Panc1 (cell line): ENCODE results near the gene ST8SIA6. TPM values are rescaled to one million over a fixed set of nuclear protein-coding genes. Genes with fewer than 3 reads are reported as not detected.

Experiments used
- ATAC-seq: fragments of 200-7000 bp; cut with Tn5 transposase; 2 replicates; pipeline ENCODE4 v1.9.1; 2020; ENCODE audit warnings: mild to moderate bottlenecking, moderate library complexity
- BruUV-seq: library from RNA; stranded (reverse); fragments of 400-500 nt; replicated peaks from 2 replicates; lab custom pipeline; 2021; lab: Mats Ljungman, UMichigan
- CTCF ChIA-PET: fragments of 300-600 bp; sonication (Branson Sonifier 250); formaldehyde crosslinking; loops from one replicate; lab custom pipeline; 2022; ENCODE audit warnings: antibody characterized with exemption; lab: Charles Lee
- POLR2A ChIA-PET: fragments of 300-600 bp; sonication (Branson Sonifier 250); formaldehyde crosslinking; loops from one replicate; lab custom pipeline; 2022; ENCODE audit warnings: antibody characterized with exemption; lab: Charles Lee
- DNase-seq: peaks from one replicate; pipeline ENCODE4 v3.0.0-alpha.2; 2010; ENCODE audit warnings: low read depth, low spot score
- H3K27ac ChIP-seq: 2 replicates; pipeline ENCODE4 v1.5.1; 2011; ENCODE audit warnings: mild to moderate bottlenecking, low read length, inconsistent platforms
- H3K27me3 ChIP-seq: fragments of 200-500 bp; sonication (Bioruptor generic); 2 replicates; pipeline ENCODE4 v1.6.0; 2014; ENCODE audit warnings: low read length, inconsistent platforms; ENCODE audit not compliant: control insufficient read depth, insufficient read depth
- H3K36me3 ChIP-seq: fragments of 200-500 bp; sonication (Bioruptor generic); 2 replicates; pipeline ENCODE4 v1.5.1; 2014; ENCODE audit warnings: inconsistent platforms, mild to moderate bottlenecking, low read length, moderate library complexity; ENCODE audit not compliant: control insufficient read depth, insufficient read depth
- H3K4me1 ChIP-seq: 2 replicates; pipeline ENCODE4 v1.5.1; 2011; ENCODE audit warnings: inconsistent platforms, mild to moderate bottlenecking, low read length, moderate library complexity; ENCODE audit not compliant: control insufficient read depth, insufficient read depth
- H3K4me3 ChIP-seq, 2 experiments: 2 replicates each; pipeline ENCODE4 v1.5.1; 2011 to 2012; ENCODE audit warnings: low read depth in 2 of 2, low read length in 2 of 2, mild to moderate bottlenecking in 2 of 2, inconsistent platforms in 1 of 2, moderate library complexity in 1 of 2
- H3K9me3 ChIP-seq: fragments of 200-500 bp; sonication (Bioruptor generic); 2 replicates; pipeline ENCODE4 v1.5.1; 2014; ENCODE audit warnings: low read depth, mild to moderate bottlenecking, inconsistent platforms, low read length, moderate library complexity; ENCODE audit not compliant: control insufficient read depth, insufficient read depth
- POLR2AphosphoS5 ChIP-seq: IDR thresholded peaks from 2 replicates; pipeline ENCODE4 v1.6.1; 2012; ENCODE audit warnings: mild to moderate bottlenecking, low read depth, low read length, moderate library complexity
- SIN3A ChIP-seq: IDR thresholded peaks from 2 replicates; pipeline ENCODE4 v1.6.1; 2012; ENCODE audit warnings: low read depth, mild to moderate bottlenecking, low read length, moderate library complexity, borderline replicate concordance; ENCODE audit not compliant: insufficient read depth
- TCF7L2 ChIP-seq: IDR thresholded peaks from 2 replicates; pipeline ENCODE4 v1.6.1; 2011; ENCODE audit warnings: mild to moderate bottlenecking, low read depth, low read length, inconsistent platforms
- in situ Hi-C: cut with HindIII; loops from 2 replicates; pipeline ENCODE4 v1.10.0; 2016; ENCODE audit warnings: low sequenced_read_pairs, low pct_unique_long_range_greater_than_20kb
- intact Hi-C: fragments of 100-400 bp; cut with micrococcal nuclease; formaldehyde crosslinking; loops from one replicate; pipeline ENCODE4 v1.10.0; 2022; ENCODE audit not compliant: unreplicated experiment
- total RNA-seq: library from RNA; stranded (reverse); gene quantifications from one replicate; pipeline ENCODE4 v1.2.1, GENCODE V29; 2021; ENCODE audit not compliant: unreplicated experiment
- TF ChIP-seq, protein P1 (sequence below), 2 experiments: IDR thresholded peaks; 2 replicates each; pipeline ENCODE4 v1.6.1; 2011 to 2012; ENCODE audit warnings: low read depth in 2 of 2, control low read depth in 1 of 2, low read length in 1 of 2, mild to moderate bottlenecking in 1 of 2, moderate library complexity in 1 of 2; ENCODE audit not compliant: insufficient read depth in 1 of 2
- TF ChIP-seq, protein P2 (sequence below): fragments of 450-650 bp; IDR thresholded peaks from 2 replicates; pipeline ENCODE4 v1.5.1; 2017; ENCODE audit warnings: mild to moderate bottlenecking

The ST8SIA6 gene
- total RNA-seq, 1 experiment from 2014 or later: 0.82 TPM

DNA sequence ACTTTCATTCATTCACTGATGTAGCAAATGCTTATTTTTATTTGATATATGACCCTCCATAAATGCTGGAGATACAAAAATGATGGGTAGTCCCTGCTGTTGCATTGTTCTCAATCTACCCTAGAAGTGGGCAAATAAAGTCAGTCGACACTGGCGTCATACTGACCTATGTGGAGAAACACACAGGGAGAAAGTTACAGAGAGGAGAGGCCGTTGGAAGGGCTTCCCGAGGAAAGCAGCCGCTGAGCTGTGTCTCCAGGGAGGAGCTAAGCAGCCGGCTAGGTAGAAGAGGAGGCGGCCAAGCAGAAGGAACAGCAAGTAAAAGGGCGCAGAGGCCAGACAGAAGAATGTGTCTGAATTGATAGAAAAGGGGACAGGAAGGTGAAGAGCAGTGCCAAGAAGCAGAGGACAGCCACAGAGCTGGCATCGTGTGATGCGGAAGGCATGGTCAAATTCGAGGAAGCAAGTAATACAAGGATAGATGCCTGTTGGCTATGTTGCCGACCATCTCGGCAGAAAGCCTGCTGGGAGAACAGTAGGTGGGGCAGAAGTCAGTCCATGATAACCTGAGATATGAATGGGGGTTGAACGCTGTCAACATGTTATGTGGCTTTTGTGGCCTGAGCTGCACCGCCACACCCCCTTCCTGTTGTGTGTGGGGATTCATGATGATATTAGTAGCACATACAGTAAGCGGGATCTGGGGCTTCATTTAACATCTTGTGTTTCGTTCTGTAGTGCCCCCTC is 25.9 kb downstream of the ST8SIA6 start:
- no peaks in the 10 kb centered on the region; the same call in 1 of the 2 replicates for H3K4me1 ChIP-seq
- H3K4me3 ChIP-seq: no peak overlapping the region
- ATAC-seq (no peak), DNase-seq (no peak)
- CTCF ChIA-PET: interaction anchor here (1.2 kb wide), 1 partner anchor 37 kb away, joined by 3 read pairs; no protein-coding TSS in a partner anchor
- in situ Hi-C loops (no loop called here), intact Hi-C loops (loop anchor here (1.0 kb wide), 1 partner anchor 138 kb away; no protein-coding TSS in a partner anchor)
- BruUV-seq: no TSS peak
- H3K9me3 ChIP-seq: no peaks in the 10 kb centered on the region
- POLR2A ChIA-PET: interaction anchor here (0.7 kb wide), 1 partner anchor 984 kb away, joined by 4 read pairs; no protein-coding TSS in a partner anchor
- H3K27me3 ChIP-seq: no peaks in the 10 kb centered on the region
- no peaks in the 10 kb centered on the region for H3K36me3 ChIP-seq
- TF ChIP-seq, protein P1, sequence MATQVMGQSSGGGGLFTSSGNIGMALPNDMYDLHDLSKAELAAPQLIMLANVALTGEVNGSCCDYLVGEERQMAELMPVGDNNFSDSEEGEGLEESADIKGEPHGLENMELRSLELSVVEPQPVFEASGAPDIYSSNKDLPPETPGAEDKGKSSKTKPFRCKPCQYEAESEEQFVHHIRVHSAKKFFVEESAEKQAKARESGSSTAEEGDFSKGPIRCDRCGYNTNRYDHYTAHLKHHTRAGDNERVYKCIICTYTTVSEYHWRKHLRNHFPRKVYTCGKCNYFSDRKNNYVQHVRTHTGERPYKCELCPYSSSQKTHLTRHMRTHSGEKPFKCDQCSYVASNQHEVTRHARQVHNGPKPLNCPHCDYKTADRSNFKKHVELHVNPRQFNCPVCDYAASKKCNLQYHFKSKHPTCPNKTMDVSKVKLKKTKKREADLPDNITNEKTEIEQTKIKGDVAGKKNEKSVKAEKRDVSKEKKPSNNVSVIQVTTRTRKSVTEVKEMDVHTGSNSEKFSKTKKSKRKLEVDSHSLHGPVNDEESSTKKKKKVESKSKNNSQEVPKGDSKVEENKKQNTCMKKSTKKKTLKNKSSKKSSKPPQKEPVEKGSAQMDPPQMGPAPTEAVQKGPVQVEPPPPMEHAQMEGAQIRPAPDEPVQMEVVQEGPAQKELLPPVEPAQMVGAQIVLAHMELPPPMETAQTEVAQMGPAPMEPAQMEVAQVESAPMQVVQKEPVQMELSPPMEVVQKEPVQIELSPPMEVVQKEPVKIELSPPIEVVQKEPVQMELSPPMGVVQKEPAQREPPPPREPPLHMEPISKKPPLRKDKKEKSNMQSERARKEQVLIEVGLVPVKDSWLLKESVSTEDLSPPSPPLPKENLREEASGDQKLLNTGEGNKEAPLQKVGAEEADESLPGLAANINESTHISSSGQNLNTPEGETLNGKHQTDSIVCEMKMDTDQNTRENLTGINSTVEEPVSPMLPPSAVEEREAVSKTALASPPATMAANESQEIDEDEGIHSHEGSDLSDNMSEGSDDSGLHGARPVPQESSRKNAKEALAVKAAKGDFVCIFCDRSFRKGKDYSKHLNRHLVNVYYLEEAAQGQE (IDR thresholded peaks at IDR 0.05; ENCODE audit: insufficient read depth in 1 of 2, low read depth in 2 of 2, low read length in 1 of 2): no peak
- TF ChIP-seq, protein P2, sequence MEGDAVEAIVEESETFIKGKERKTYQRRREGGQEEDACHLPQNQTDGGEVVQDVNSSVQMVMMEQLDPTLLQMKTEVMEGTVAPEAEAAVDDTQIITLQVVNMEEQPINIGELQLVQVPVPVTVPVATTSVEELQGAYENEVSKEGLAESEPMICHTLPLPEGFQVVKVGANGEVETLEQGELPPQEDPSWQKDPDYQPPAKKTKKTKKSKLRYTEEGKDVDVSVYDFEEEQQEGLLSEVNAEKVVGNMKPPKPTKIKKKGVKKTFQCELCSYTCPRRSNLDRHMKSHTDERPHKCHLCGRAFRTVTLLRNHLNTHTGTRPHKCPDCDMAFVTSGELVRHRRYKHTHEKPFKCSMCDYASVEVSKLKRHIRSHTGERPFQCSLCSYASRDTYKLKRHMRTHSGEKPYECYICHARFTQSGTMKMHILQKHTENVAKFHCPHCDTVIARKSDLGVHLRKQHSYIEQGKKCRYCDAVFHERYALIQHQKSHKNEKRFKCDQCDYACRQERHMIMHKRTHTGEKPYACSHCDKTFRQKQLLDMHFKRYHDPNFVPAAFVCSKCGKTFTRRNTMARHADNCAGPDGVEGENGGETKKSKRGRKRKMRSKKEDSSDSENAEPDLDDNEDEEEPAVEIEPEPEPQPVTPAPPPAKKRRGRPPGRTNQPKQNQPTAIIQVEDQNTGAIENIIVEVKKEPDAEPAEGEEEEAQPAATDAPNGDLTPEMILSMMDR: no peak
- TF ChIP-seq TCF7L2: no peak
- no peak for TF ChIP-seq POLR2AphosphoS5
- TF ChIP-seq SIN3A: no peak
- H3K27ac ChIP-seq: no peak overlapping the region

DNA sequence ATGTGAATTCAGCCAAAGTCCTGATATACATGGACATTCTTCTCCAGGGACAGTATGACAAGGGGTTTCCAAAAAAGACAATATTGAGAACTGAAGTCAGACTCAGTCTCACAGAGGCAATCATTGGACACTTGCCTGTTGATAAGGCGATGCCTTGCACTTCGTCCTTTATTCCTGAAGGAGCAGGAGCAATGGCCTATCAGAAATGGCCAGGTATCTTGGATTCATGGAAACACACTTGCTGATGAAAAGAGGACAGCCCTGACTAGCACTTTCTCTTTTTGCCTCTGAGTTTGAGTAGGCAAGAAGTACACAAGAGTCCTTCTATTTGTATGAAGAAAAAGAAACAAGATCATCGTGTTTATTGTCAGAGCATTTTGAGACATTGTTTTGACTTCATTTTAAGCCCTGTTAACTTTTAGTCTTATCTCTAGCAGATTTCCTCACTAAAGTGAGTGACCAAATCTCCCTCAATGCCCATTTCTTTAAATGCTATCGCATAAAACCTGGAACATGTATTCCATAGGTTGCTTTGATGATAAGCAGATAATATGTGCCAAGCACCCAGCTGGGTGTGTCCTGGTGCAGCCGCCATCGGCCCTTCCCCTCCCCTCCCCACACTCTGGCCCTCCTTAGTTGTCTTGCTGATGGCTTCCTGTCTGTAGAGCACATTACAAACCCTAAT is 26.6 kb downstream of the ST8SIA6 start:
- in situ Hi-C loops: no loop called here
- ChIA-PET POLR2A (no interaction called here), CTCF (no interaction called here)
- intact Hi-C loops: no loop called here
- no peaks in the 10 kb centered on the region for H3K36me3 ChIP-seq
- H3K4me3 ChIP-seq: no peak overlapping the region
- ATAC-seq (no peak), DNase-seq (no peak)
- H3K9me3 ChIP-seq: no peaks in the 10 kb centered on the region
- TF ChIP-seq, protein P1 (IDR thresholded peaks at IDR 0.05; ENCODE audit: insufficient read depth in 1 of 2, low read depth in 2 of 2, low read length in 1 of 2): no peak
- TF ChIP-seq TCF7L2 (no peak), POLR2AphosphoS5 (no peak), SIN3A (no peak)
- TF ChIP-seq, protein P2: no peak
- no TSS peak for BruUV-seq
- H3K27ac ChIP-seq: no peak overlapping the region
- no peaks in the 10 kb centered on the region; the same call in 1 of the 2 replicates for H3K4me1 ChIP-seq
- H3K27me3 ChIP-seq: no peaks in the 10 kb centered on the region
